GM21447 (cell line): ENCODE data around the gene EIF5AL1.
"Not testable (repeated sequence)": the region's sequence is repeated elsewhere in the genome, so short reads cannot be mapped to it uniquely, and the experiment has no call there.

Experiments used
- ATAC-seq: cut with Tn5 transposase; IDR thresholded peaks from one replicate; pipeline ENCODE4 v1.9.1; 2021; ENCODE audit not compliant: unreplicated experiment

EIF5AL1 gene

DNA sequence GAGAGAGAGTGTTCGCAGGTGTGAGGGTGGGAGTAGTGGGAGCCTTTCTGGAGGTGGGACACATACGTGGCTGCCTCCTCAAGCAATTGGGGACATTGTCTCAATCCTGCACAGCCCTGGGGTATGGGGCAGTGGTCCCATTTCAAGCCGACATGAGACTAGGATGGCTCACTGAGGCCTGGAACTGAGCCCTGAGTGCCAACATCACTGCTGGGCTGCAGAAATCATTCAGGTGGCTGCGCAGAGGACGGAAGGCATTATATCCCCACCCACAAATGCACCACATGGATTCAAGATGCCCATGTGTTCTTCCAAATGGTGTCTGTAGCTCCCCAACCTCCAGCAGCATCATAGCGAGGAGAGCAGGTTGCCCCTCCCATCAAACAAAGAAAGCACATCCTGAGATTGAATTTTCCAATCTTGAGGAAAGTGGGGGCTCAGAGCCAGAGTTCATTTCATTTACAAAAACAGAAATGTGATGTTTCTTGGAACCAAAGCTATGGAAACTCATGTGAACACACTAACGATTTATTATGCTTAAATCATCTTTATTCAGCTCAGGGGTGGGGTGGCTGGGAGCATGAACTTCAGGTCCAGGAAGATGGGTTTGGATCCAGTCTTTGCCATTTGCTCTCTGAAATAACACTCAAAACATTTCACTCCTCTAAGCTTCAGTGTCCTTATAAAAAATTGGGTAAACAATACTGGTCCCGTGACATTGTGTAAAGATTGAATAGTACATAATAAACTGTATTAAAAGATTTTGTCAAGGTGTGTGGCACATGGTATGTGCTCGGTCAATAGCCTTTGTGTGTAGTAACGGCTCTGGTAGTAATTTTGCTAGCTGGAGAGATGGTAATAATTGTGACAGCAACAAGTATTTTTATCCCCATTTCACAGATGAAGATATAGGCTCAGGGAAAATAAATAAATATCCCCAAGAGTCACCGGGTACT is 43.3 kb downstream of the EIF5AL1 start:
- ATAC-seq: no peak

GRCh38 chr10:79556961-79557360 is 44.6 kb downstream of the EIF5AL1 start:
- not testable (repeated sequence) for ATAC-seq

DNA sequence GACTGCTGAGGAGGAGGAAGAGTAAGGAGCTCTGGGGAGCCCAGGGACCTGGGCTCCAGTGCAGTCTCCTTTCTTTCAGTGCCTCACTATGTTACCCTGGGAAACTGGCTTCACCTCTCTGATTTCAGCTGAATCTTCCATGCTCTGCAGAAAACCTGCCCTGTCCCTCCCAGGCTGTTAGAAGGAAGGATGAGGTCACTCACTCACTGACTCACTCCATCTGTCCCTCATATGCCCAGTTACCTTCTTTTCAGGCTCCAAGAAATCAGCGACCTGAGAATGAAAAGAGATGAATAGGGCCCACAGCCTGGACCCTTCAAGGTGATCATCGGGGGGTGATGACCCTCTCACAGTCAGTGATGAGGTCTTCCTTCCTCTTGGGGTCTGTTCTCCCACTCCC is 47.4 kb downstream of the EIF5AL1 start:
- ATAC-seq: no peak

- ATAC-seq: no peak
Observed at GRCh38 chr10:79560160-79560709, 47.9 kb downstream of the EIF5AL1 start, which contains the start of gene SFTPA2. Gene SFTPA2, minus strand, starts transcription at chr10:79560407. Its CDS starts 924 bp downstream, at chr10:79559483.

DNA sequence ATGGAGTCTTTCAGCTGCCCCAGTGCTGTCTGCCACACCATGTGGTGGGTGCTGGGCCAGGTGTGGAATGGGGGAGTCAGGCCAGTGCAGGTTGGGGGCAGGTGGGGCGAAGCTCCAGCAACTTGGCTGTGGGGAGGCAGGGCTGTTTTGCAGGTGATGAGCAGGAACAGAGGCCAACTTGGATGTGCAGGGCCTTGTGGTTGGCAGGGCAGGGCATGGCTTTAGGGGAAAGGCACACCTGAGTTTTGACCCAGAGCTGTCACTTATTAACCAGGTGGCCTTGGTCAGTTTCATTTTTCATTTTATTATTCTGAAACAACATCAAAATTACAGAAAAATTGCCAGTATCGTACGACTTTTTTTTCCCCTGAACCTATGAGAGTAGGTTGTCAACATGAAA is 48.9 kb downstream of the EIF5AL1 start:
- ATAC-seq: no peak

DNA sequence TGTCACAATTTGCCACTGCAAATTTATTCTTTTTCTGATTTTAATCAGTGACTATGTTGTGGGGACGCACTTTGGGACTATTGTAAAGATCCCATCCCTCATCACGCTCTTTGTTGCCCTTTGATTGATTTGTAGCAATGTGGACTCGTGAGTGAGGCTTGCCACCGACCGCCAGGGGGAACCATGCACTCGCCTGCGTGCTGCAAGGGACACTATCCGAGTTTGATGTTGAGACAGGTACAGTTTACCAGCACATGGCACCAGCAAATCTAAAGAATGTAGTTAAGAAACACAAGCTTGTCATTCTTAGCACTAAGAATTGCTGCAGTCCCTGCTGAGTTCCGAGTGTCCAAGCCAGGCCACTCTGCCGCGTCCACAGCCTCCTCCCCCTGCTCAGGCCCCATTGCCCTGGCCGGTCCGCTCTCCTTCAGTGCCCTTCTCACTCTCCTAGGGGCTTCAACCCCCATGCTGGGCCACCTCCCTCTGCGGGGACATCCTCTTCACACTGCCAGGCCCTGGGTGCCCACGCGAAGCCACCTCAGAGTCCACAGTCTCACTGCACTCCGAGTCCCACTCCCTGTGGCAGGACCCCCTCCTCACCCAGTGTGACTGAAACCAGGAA is 49.9 kb downstream of the EIF5AL1 start:
- ATAC-seq: peak; percentile 75

DNA sequence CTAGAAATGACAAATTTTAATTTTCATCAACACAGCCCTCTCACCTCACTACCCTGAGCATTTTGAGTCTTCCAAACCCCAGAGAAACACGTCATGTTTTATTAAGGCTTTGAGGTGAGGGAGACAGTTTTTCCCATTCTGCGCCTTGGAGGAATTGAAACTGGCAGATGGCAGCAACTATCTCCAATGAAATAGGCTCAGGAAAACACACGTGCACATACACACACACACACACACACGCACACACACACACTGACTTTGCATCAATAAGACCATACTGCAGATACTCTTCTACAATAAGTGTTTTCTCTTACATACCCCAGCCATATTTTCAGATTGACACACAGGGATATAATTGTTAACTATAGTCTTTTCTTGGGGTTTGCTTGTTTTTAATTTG is 51.1 kb downstream of the EIF5AL1 start:
- ATAC-seq: no peak
